Activated CD8-positive, alpha-beta memory T cell treated with anti-CD3 and anti-CD28 coated beads, Interleukin-2, amount 50 U/mL, for 1 hour (primary cell): ENCODE measurements around the gene NEK5.

Experiments used
- DNase-seq: peaks from one replicate; pipeline ENCODE4 v3.0.0-alpha.2; 2020; ENCODE audit errors: extremely low read depth

NEK5 gene

DNA sequence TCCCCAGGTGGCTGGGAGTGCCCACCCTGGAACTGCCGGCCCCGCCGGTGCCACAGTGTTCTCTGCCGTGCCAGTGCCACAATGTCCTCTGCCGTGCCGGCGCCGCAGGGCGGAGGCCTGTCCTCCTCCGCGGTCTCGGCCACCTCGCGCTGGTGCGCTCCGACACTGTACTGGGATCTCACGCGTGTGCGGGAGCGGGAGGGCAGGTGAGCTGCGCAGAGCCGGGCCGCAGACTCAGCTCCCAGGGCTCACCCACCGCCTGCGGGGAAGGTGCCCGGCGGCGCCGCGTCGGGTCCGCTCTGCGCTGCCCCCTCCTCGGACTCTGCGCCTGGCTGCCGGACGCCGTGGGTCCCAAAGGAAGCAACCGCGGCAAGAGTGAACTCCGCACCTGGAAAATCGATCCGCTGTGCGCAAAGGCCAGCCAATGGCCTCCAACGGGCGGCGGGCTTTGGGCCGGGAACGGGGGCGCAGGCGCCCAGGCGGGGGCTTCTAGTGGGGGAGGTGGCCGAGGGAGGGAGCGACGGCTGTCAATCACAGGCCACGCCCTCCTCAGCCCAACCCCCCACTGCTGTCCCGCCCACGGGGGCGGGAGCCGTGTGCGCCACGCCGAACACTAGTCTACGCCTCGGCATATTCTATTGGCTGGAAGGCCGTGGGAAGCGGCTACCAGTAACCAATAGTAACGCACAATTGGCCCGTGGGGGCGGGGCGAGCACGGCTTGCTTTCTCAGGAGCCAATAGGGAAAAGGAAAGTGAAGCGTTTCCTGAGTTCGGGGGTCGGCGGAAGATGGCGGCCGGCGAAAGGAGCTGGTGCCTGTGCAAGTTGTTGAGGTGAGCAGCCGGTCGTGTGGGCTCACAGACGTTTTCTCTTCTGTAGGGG, 117.0 kb downstream of the NEK5 start, which contains the start of gene ALG11:
ALG11 (plus strand) TSS at position 767 of the 880 bp plus-strand sequence; CDS start at position 788, 21 bp downstream.
- DNase-seq: peak; percentile 95

DNA sequence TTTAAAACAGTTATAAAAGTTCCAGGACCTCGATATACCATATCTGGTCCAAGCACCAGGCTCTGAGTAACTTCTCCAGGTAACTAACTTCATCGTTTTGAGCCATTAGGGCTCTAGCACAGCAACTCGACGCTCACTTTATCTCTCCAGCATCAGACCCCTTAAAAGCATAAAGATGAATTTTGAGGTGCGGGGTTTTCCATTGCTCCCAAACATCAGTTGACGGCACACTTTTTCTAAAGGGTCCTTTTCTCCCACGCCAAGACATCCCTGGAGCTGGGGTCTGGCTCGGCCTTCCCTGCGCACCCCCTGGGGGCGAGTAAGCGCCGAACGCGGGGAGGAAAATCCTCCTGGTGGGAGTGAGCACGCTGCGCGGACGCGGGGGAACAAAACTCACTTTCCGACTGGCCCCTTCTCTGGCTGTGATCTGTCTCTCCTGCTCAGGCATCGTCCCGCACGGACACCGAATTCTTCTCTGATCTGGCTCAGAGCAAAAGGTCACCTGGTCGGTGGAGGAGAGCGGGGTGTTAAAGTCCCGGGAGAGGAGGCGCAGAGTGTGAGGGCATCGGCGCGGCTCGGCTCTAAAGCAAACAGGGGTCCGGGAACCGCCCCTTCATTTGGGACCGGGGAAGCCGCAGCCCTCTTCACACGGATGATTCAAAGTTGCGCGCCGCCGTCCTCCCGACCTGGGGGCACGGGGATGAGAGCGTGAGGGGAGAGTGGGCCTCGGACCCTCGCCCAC, 117.8 kb downstream of the NEK5 start, which contains the start of gene ATP7B:
ATP7B (minus strand) TSS at position 561 of the 742 bp plus-strand sequence; CDS start at position 448, 113 bp downstream.
- DNase-seq: no peak

DNA sequence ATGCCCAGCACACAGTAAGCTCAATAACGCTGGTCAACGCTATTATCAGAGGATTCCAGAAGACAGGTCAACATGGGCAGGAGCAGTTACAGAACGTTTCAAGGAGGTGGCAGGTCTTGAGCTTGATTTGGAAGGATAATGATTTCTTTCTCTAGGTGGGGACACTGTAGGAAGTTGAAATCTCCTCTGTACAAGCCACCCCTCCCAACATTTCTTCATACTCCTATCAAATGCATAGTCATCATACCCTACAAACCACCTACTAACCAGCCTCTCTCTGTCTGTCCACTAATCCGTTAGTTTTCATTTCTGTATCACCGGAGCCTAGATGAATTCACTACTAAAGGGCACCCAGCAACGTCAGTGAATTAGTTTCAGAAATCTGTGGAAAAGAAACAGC, 118.9 kb downstream of the NEK5 start:
- DNase-seq: no peak

DNA sequence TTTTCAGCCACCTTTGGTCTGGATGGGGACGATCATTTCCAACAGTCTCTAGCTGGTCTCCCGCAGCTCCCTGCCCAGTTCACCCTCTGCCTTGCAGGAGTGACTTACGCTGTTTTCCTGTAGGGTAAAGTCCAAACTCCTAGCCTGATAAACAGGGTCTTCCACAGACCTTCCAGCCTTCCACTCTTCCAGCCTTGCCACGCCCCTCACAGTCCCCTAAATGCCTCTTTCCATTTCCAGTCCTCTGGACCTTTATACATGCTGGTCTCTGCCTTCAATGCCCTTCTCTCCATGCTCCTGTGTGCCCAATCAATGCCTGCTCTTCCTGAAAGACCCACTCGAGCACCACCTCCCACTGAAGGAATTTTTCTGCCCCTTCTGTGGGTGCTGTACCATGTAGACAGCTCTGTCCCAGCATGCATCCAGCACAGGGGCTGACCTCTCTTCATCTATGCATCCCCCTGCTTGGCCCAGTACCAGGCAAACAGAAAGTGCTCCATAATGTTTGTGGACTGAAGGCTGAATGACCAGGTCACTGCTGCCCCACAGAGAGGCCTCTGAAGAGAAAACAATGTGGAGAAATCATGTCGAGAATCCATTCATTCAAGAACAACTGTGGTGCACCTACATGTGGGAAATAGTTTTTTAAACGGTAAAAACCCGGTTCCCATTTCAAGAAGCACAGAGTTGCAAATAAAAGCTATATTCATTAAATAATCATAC, 122.2 kb downstream of the NEK5 start:
- no peak for DNase-seq

DNA sequence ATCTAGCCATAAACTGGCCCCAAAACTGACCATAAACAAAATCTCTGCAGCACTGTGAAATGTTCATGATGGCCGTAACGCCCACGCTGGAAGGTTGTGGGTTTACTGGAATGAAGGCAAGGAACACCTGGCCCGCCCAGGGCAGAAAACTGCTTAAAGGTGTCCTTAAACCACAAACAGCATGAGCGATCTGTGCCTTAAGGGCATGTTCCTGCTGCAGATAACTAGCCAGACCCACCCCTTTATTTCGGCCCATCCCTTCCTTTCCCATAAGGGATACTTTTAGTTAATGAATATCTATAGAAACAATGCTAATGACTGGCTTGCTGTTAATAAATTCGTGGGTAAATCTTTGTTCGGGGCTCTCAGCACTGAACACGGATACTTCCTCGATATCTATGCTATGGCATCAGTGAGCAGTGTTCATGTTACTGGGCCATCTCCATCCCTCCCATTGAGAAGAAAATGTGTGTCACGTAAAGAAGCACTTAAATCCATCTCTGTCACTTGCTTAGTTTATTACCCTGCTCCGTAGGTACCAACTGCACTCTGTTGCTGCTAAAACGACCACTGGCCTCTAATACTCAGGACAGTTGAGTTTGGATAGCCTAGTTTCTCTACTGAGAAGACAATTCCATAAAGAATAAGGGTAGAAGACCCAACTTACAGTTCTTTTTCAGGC, 122.9 kb downstream of the NEK5 start:
- no peak for DNase-seq

DNA sequence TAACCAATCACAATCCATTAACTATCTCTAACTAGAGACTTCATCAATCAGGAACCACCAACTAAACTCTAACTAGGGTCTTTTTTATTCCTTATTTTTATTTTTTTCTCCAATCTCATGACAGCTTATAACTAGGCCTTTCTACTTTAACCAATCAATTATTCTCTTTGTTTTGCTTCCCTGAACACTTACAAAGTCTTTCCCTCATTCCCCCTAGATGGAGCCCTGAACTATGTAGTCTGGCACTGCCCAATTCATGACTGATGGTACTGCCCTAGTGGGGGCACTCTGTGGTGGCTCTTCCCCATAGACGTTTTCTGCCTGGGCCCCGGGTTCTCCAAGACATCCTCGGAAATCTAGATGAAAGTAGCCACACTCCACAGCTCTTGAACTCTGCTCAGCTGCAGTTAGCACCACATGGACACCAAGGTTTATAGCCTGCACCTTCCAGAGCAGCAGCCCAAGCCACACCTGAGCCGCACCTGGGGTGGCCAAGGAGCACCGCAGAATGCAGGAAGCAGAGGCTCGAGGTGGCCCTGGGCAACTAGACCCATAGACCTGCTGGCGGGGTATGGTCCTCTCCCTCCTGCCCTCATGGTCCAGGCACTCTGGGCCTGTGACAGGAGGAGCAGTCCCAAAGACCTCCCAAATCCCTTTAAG, 124.2 kb downstream of the NEK5 start:
- no peak for DNase-seq

DNA sequence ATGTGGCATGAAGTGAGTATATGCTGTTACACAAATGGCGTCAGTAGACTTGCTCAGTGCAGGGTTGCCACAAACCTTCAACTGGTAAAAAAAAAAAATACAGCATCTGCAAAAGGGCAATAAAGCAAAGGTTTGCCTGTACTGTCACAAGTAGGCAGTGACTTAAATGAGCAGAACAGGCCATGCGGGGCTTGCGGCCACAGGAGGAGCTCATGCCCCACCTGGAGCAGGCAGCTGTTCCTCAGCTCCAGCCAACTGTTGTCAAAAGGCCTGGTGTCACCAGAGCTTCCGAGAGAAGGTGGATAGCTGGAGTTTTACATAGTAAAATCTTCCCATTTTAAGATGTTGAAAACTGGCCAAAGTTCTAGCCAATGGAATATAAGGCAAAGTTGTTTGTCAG, 125.3 kb downstream of the NEK5 start:
- no peak for DNase-seq

DNA sequence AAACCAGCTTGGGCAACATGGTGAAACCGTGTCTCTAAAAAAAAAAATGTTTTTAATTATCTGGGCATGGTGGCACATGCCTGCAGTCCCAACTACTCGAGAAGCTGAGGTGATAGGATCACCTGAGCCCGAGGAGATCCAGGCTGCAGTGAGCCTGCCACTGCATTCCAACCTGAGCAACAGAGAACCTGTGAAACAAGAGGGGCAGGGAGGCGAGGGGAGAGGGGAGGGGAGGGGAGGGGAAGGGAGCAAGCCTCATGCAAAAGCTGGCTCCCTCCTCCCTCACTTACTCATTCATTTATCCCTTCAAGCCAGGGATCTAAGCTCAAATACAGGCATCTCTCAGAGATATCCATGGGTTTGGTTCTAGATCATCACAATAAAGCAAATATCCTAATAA, 126.5 kb downstream of the NEK5 start:
- DNase-seq: no peak

DNA sequence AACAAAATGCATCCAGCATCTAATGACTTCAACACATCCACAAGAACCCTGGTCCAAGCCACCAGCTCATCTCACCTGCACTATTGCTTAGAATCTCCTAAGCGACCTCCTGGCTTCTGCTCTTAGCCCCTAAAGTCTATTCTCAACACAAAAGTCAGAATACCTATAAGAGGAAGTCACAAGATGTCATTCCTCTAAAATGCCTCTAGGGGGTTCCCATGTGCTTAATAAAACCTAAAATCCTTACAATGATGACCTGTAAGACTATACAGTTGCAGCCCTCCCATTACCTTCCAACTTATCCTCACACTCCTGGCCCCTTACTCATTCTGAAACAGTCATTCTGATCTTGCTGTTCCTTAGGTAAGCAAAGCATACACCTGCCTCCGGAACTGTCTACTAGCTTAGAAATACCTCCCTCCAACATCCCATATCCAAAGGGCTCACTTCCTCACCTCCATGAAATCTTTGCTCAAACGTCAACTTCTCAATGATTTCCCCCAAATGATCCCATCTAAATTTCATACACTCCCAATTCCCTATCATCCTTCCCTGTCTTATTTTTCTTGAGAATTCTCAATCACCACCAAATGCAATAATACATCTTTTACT, 127.6 kb downstream of the NEK5 start:
- no peak for DNase-seq

DNA sequence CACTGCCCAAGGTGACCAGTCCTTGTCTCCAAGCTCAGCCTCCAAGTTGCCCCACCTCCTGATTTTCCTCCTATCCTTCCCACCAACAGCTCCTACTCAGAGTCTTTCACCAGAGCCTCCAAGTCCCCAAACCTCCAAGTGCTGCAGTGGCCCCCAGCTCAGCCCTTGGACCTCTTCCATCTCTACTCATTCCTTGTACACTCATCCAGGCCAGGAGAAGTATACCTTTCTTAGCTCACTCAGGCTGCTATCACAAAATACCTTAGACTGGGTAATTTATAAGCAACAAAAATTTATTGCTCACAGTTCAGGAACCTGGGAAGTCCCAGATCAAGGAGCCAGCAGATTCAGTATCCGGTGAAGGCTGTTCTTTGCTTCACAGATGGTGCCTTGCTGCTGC, 129.0 kb downstream of the NEK5 start:
- DNase-seq: no peak

DNA sequence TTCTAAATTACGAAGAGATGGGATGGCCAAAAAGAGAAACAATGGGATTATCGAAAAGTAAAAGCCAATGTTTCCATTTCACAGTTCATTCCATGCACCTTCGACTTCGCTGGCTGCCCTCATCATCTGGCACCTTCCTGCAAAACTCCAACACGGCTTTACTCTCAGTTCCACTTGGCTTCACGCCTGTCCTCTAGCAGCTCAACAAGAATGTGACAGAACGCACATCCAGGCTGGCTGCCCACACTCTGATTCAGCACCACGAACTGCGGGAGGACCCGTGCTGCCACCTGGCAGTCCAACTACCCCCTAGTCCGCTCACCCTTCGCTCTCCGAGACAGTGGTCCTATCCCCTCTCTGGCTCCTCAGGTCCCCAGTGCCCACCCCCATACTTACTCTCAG, 129.4 kb downstream of the NEK5 start:
- no peak for DNase-seq

DNA sequence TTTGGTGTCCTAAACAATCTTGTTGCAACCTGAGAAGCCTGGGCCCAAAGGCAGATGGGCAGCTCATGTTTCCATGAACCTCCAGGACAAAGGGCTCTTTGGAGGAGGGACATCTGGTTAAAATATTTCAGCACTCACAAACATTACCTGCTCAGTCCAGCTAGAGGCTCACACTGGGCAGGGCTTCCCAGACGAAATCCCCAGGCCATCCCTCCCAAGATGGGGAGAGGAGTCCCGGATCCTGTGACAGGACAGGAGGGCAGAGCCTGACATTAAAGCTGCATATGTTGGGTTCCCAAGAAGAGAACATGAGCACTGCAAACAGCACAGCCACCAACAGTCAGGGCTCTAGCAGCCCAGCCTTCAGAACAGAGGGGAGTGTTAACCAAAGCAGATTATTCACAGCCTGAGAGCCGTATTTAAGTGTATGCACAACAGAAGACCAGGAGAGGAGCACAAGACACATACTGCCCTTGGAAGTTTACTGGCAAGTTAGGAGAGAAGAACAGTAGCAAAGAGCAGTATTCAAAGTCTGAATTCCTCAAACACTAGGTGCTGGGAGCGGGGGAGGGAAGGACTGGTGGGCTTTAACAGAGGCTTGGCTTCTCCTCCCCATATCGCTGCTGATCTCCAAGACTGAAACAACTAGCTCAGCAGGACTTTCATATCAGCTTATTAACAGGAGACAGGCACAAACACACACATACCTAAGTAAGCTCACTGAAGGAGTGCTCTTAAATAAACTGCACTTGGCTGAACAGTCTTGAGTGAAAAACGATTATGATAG, 130.0 kb downstream of the NEK5 start:
- DNase-seq: no peak

DNA sequence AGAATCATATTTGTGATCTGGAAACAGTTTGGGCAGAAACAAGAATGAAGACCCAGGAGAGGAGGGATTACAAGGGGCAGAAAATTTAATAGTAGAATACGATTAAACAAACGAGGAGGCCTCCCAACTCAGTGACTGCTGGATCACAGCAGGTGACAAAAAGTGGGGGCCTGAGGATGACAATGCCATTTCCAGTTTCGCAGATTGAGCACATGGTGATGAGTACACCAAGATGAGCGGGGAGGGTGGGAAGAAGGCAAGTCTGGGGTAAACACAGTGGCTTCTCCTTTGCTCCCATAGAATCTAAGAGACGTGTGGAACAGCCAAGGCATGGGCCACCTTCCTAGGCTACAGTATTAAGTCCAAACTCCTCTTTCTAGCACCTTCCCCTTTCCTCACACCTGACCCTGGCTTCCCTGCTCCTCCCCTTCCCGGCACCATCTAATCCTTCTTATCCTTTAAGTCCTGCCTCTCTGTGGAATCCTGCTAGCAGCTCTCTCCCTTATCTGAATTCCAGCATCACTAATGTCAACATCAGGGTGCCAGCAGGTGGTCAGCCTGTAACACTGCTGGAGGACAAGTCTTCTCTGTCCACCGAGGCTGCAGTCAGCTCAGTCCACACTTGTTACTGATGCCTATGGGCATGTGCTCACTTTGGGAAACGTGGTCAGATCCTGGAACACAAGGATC, 131.1 kb downstream of the NEK5 start:
- no peak for DNase-seq

DNA sequence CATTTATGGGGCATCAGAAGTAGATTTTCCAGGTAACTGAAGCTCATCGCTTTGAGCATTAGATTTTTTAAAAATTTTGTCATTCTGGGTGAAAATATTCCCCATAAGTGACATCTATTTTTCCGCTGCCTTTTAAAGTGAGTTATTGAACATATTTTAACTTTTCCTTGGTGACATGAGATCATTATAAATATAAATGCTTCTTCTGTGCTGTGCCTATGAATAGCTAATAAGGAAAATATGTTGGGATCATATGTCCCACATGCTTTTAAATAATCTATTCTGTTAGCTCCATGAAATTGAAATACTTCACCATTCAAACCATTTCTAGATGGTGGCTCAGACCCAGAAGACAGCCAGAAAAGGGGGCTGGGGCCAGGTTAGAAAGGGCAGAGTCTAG, 131.7 kb downstream of the NEK5 start:
- no peak for DNase-seq

DNA sequence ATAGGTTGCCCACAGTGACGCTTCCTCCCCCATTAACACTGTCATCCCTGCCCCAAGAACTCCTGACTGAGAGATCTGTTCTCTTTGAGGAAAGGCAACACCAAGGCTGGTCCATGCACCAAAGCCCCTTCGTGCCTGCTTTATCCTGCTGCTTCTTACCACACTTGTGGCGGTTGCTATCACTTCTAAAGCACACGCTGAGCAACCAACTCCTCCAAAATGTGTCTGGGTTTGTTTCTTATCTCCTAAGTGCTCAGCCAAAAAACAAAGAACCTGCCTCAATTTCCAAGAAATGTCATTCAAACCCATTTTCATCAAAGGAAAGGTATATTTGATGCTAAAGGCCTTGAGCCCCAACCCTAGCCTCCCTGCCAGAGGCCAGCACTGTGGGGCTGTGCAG, 132.2 kb downstream of the NEK5 start:
- no peak for DNase-seq

DNA sequence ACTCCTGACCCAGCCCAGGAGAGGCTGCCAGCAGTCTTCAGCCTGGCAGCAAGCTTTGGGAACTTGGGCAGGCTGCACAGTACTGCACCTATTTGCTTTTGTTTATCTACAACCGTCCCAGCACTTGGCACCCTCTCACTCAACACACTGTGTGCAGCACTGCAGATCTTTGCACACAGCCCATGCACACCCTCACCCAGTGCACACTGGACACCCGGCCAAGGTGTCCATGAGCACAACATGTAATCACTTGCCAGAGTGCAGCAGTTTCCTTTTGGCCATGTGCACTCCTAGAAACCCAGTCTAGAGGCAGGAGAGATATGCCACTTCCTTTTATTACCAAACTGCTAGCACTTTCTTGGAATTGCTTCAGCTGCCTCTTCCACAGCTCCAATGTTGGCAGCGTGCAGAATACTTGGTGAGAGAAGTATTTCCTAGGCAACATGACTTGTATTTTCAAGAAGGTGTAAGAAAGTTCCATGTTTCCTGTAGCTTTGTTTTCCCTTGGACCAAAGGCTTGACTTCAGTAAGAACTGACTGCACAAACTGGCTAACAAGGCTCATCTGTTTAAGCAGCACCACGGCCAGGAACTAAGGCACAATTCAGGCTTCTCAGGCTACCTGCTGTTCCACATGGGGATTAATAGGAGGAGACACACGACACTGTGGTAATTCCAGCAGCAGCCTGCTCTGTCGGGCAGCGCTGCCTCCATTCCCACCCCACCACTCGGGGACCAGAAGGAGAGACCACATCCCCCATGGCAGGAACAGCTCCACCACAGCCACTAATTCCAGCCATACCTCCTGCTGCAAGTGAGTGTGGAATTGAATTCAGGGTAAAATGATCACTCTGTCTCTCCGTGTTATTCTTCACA, 133.0 kb downstream of the NEK5 start:
- no peak for DNase-seq

DNA sequence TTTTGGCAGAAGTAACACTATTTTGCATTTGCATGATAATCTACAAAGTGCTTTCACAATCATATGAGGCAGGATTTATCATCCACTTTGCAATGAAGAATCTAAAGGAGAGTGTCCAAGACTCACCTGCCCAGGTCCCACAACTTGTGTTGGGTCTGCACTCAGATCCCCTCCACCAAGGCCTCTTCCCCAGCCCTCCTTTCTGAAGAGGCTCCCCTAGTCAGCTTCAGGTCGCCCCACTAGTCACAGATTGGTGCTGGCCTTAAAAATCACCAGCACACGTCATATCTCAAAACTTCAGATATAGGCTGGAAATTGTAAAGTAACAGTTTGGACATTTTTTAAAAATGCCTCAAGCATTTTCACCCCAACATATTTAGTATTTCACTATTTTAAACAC, 135.2 kb downstream of the NEK5 start:
- no peak for DNase-seq

DNA sequence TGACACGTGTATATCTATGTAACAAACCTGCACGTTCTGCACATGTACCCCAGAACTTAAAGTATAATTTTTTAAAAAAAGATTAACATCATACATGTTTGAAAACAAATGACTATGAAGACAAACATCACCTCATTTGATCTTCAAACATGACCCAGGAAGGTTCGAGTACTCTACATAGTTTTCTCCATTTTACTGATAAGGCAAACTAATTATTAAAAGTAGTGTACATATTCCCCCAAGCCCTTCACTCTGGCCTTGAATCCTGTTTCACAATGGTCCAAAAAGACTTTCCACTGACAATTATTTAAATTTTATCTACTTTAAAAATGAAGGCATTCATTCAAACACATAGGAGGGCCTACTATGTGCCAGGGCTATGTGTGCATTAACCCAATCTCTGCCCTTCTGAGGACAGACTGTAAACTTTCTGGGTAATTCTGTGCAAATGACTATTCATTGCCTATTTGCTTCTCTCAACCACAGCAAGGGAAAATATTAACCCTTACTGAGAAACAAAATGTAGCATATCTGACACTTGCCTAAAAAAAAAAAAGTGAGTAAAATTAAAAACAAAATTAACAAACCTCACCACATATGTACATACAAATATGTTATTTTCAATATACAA, 139.8 kb downstream of the NEK5 start:
- DNase-seq: no peak
